ENCODE data around the gene TEX22. TPM values are rescaled to one million over a fixed set of nuclear protein-coding genes. Genes with fewer than 3 reads are reported as not detected.
"Not testable (repeated sequence)": the region's sequence is repeated elsewhere in the genome, so short reads cannot be mapped to it uniquely, and the experiment has no call there.

TEX22 gene
- total and polyA plus RNA-seq, 11 donors, result 0.06 to 1.8 (median 0.60) TPM; not detected in 3

DNA sequence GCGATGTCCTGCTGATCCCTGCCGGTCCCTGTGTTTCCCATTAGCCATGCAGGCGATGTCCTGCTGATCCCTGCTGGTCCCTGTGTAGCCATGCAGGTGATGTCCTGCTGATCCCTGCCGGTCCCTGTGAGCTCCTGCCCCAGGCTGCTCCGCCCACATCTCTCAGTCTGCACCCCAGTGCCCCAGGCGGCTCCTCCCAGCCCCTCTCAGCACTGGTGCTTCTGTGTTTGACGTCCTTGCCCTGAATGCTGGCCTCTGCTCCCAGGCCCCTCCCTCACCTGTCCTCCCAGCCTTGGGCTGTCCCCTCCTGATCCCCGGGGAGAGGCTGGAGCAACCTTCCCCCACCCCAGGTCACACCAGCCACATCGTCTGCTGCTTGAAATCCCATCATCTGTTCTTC is 41.4 kb upstream of the TEX22 start:
- peaks cover 0 to 43% (median 17%) of the 10 kb centered on the region in 9 donors for H3K36me3 ChIP-seq
- WGBS, 4 donors, result 77 to 81% (median 80%) methylated on average over 9 of the region's 9 CpGs
- no peak overlapping the region for H3K4me3 ChIP-seq
- peaks cover 0 to 3% (median 2%) of the 10 kb centered on the region in 12 donors for H3K4me1 ChIP-seq
- ATAC-seq (no peak), DNase-seq (no peak)
- intact Hi-C loops (cut with DNase I), result loop anchor here in 2 of 10 donors (10.0 kb wide), 1 partner anchor 72 kb away; no protein-coding TSS in a partner anchor
- no peaks in the 10 kb centered on the region for H3K27me3 ChIP-seq
- TF ChIP-seq CTCF (IDR thresholded peaks at IDR 0.05) (no peak), POLR2A (IDR thresholded peaks at IDR 0.05) (no peak)
- H3K27ac ChIP-seq, result no peak overlapping the region
- H3K9me3 ChIP-seq, result no peaks in the 10 kb centered on the region

DNA sequence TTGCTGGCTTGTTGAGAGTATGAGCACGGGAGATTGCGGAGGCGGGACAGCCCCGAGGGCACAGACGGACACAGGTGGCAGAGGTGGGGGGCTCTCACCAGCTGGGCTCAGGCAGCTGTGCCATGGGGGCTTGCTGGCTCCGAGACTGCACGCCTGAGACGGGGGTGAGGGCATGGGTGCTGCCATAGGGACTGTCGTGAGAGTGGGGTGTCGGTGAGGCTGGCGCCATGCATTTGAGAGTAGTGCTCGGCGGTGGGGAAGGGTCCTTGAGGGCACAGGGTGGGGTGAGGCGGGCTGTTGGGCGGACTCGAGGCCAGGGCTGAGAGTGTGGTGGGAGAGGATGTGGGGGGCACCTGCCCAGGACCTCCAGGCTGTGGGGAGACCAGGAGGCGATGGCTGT is 40.7 kb upstream of the TEX22 start:
- whole genome bisulfite sequencing, 4 donors, result 95 to 97% (median 96%) methylated on average over 16 to 17 of the region's 17 CpGs
- intact Hi-C loops (cut with DNase I), result loop anchor here in 2 of 10 donors (10.0 kb wide), 1 partner anchor 73 kb away; no protein-coding TSS in a partner anchor
- no peak for DNase-seq
- peaks cover 0 to 43% (median 17%) of the 10 kb centered on the region in 9 donors for H3K36me3 ChIP-seq
- H3K27ac ChIP-seq, result no peak overlapping the region
- TF ChIP-seq CTCF (IDR thresholded peaks at IDR 0.05) (no peak), POLR2A (IDR thresholded peaks at IDR 0.05) (no peak)
- no peaks in the 10 kb centered on the region for H3K9me3 ChIP-seq
- ATAC-seq, result no peak
- no peaks in the 10 kb centered on the region for H3K27me3 ChIP-seq
- H3K4me1 ChIP-seq, result no peaks in the 10 kb centered on the region
- no peak overlapping the region for H3K4me3 ChIP-seq

- H3K27ac ChIP-seq, result no peak overlapping the region
- ATAC-seq (peak in 1 of 4 donors; percentile 25), DNase-seq (no peak)
- H3K4me3 ChIP-seq, result no peak overlapping the region
- no peaks in the 10 kb centered on the region for H3K27me3 ChIP-seq
- H3K36me3 ChIP-seq, result peaks cover 0 to 43% (median 17%) of the 10 kb centered on the region in 9 donors
- H3K4me1 ChIP-seq, result no peaks in the 10 kb centered on the region
- intact Hi-C loops (cut with DNase I), result loop anchor here in 2 of 10 donors (10.0 kb wide), 1 partner anchor 73 kb away; no protein-coding TSS in a partner anchor
- WGBS, 4 donors, result 93 to 96% (median 95%) methylated on average over 18 to 25 of the region's 25 CpGs
- TF ChIP-seq POLR2A (IDR thresholded peaks at IDR 0.05) (no peak), CTCF (IDR thresholded peaks at IDR 0.05) (no peak)
- no peaks in the 10 kb centered on the region for H3K9me3 ChIP-seq
Observed at GRCh38 chr14:105358140-105358846, 40.0 kb upstream of the TEX22 start.

- Histone ChIP-seq H3K4me1 (peaks cover 0 to 1% (median 0%) of the 10 kb centered on the region in 12 donors), H3K9me3 (no peaks in the 10 kb centered on the region), H3K27ac (no peak overlapping the region), H3K36me3 (peaks cover 0 to 41% (median 17%) of the 10 kb centered on the region in 9 donors), H3K4me3 (no peak overlapping the region), H3K27me3 (no peaks in the 10 kb centered on the region)
- intact Hi-C loops (cut with DNase I), result loop anchor here in 2 of 10 donors (10.0 kb wide), 1 partner anchor 74 kb away; no protein-coding TSS in a partner anchor
- TF ChIP-seq CTCF (IDR thresholded peaks at IDR 0.05) (no peak), POLR2A (IDR thresholded peaks at IDR 0.05) (no peak)
- ATAC-seq, result no peak
- 94 to 96% (median 94%) methylated on average over 15 to 16 of the region's 16 CpGs for WGBS, 4 donors
- DNase-seq, result no peak
Observed at GRCh38 chr14:105358943-105359342, 39.4 kb upstream of the TEX22 start.

DNA sequence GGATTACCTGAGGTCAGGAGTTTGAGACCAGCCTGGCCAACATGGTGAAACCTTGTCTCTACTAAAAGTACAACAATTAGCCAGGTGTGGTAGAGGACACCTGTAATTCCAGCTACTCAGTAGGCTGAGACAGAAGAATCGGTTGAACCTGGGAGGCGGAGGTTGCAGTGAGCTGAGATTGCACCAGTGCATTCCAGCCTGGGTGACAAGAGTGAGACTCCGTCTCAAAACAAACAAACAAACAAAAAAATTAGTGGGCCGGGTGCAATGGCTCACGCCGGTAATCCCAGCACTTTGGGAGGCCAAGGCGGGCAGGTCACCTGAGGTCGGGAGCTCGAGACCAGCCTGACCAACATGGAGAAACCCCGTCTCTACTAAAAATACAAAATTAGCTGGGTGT is 36.9 kb upstream of the TEX22 start:
- DNase-seq; ATAC-seq; intact Hi-C loops (cut with DNase I); H3K27me3 ChIP-seq; H3K9me3 ChIP-seq; H3K4me3 ChIP-seq; H3K4me1 ChIP-seq; H3K27ac ChIP-seq: not testable (repeated sequence)
- peaks cover 0 to 23% (median 10%) of the 10 kb centered on the region in 9 donors for H3K36me3 ChIP-seq
- 97 to 98% (median 97%) methylated on average over 10 of the region's 10 CpGs for WGBS, 4 donors
